ENCODE results near the gene TRANK1. TPM values are rescaled to one million over a fixed set of nuclear protein-coding genes. Genes with fewer than 3 reads are reported as not detected.
A peak's percentile ranks its signal among the peaks of the same experiment; 100 is the strongest.

The TRANK1 gene
- total RNA-seq: 10 to 100 TPM in 3 of 4 donors, 1 to 10 TPM in 1; 9.4 to 31.5 (median 14.6) TPM

DNA sequence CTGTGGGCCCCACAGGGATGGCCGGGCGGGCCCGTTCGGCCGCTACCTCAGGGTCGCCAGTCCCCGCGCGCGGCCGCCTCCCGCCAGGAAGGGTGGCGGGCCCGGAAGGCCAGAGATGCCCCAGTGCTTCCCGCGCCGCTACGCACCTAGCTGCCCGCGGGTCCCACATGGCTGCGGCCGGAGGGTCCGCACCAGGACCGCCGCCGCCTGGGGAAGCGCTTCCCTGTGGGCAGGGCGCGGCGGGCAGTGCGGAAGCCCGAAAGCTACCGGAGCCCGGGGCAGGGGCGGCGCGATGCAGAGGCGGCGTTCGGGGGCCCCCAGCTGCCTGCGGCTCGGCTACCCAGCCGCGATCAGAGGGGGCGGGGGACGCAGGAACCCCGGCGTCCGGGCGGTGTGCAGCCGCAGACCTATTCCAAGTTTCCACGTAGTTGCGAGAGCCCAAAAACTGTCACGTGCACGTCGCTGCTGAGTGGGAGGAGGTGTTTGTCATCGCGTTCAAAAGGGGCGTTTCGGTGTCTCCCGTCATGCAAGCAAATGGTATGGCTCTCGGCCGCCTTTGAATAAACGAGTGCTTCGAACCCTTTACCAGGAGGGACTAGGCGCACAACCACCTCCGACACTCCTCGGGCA lies at the start of gene TRANK1:
Gene TRANK1, minus strand, starts transcription at position 414 of the 630 bp plus-strand sequence. Its CDS starts 245 bp downstream, at position 169.
- ATAC-seq (ENCODE audit: low FRiP score): peak; percentile 41
- TF ChIP-seq, protein P1, sequence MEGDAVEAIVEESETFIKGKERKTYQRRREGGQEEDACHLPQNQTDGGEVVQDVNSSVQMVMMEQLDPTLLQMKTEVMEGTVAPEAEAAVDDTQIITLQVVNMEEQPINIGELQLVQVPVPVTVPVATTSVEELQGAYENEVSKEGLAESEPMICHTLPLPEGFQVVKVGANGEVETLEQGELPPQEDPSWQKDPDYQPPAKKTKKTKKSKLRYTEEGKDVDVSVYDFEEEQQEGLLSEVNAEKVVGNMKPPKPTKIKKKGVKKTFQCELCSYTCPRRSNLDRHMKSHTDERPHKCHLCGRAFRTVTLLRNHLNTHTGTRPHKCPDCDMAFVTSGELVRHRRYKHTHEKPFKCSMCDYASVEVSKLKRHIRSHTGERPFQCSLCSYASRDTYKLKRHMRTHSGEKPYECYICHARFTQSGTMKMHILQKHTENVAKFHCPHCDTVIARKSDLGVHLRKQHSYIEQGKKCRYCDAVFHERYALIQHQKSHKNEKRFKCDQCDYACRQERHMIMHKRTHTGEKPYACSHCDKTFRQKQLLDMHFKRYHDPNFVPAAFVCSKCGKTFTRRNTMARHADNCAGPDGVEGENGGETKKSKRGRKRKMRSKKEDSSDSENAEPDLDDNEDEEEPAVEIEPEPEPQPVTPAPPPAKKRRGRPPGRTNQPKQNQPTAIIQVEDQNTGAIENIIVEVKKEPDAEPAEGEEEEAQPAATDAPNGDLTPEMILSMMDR (IDR thresholded peaks at IDR 0.05): no peak
- DNase-seq (ENCODE audit: low spot score): peak; percentile 30

- TF ChIP-seq, protein P1 (IDR thresholded peaks at IDR 0.05): no peak
- DNase-seq (ENCODE audit: low spot score): peak; percentile 97
These were observed 48.8 kb upstream of the TRANK1 start, which contains the start of gene MLH1 for GRCh38 chr3:36993326-36994283. MLH1 (plus strand) TSS chr3:36993518; CDS start chr3:36993548, 30 bp downstream.

GRCh38 chr3:36992806-36993325 lies 48.0 kb upstream of the TRANK1 start, which contains the start of gene EPM2AIP1:
EPM2AIP1 (minus strand) TSS chr3:36993131; CDS start chr3:36993077, 54 bp downstream.
- DNase-seq (ENCODE audit: low spot score): no peak
- TF ChIP-seq, protein P1 (IDR thresholded peaks at IDR 0.05): no peak
- peak; percentile 96 for ATAC-seq (ENCODE audit: low FRiP score)

More at GRCh38 chr3:36993326-36994283, 48.8 kb upstream of the TRANK1 start, which contains the start of gene MLH1:
- ATAC-seq (ENCODE audit: low FRiP score): peak; percentile 99

DNA sequence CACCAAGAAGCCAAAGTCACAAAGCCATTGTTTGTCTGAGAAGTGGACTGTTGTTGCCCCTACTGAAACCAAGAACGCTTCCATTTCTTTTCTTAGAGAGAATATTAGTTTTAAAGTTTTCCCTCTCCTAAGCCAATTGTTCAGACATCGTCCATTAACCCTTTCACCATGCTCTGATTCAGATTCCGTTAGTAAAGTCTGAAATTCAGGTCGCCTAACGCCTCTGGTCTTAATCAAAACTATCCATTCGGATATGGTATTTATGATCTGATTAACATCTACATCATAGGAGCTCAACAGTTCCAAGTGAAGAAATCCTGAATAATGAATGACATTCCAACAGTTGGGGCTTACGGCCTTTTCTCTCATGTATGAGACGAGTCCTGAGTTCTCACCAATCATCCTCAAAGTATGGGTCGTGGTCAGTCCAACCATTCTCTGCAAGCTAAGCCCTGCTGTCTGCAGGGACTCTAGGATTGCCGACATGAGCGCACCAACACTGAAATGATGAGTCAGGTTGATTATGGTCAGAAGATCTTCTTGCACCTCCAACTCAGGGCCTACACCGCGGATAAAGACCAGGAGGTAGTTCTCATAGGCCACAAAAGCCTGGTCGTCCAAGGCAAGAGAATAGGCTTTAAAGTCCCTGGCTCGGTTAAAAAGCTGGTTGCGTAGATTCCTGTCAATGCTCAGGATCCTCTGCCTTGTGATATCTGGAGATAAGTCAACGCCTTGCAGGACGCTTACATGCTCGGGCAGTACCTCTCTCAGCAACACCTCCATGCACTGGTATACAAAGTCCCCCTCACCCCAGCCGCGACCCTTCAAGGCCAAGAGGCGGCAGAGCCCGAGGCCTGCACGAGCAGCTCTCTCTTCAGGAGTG lies 47.3 kb upstream of the TRANK1 start:
- TF ChIP-seq, protein P1 (IDR thresholded peaks at IDR 0.05): no peak
- ATAC-seq (ENCODE audit: low FRiP score) (peak; percentile 9), DNase-seq (ENCODE audit: low spot score) (no peak)

GRCh38 chr3:36991147-36991546 lies 46.3 kb upstream of the TRANK1 start:
- TF ChIP-seq, protein P1 (IDR thresholded peaks at IDR 0.05): no peak
- no peak for ATAC-seq (ENCODE audit: low FRiP score)
- DNase-seq (ENCODE audit: low spot score): no peak

- no peak for DNase-seq (ENCODE audit: low spot score)
- TF ChIP-seq, protein P1 (IDR thresholded peaks at IDR 0.05): no peak
- no peak for ATAC-seq (ENCODE audit: low FRiP score)
These were observed 44.7 kb upstream of the TRANK1 start for GRCh38 chr3:36989568-36989967.

All from omental fat pad (tissue), 4 donors.